GM18508 (cell line): ENCODE data around the gene S100A16.

ENCODE experiments used
- ATAC-seq: cut with Tn5 transposase; IDR thresholded peaks from one replicate; pipeline ENCODE4 v1.9.1; 2021; ENCODE audit warnings: moderate number of reproducible peaks; ENCODE audit not compliant: insufficient read depth, unreplicated experiment

The S100A16 gene

GRCh38 chr1:153617663-153618062, 4.7 kb upstream of the S100A16 start:
- ATAC-seq: no peak

GRCh38 chr1:153616917-153617311, 4.0 kb upstream of the S100A16 start:
- ATAC-seq: no peak

GRCh38 chr1:153616144-153616916, 3.4 kb upstream of the S100A16 start, which contains the start of gene S100A14:
Gene S100A14 (minus strand): TSS chr1:153616325. CDS start chr1:153615858, 467 bp downstream.
- ATAC-seq: no peak

- no peak for ATAC-seq
Observed at GRCh38 chr1:153615406-153615805, 2.5 kb upstream of the S100A16 start.

GRCh38 chr1:153614906-153615305, 2.0 kb upstream of the S100A16 start:
- no peak for ATAC-seq

GRCh38 chr1:153614189-153614900, 1.4 kb upstream of the S100A16 start:
- no peak for ATAC-seq

GRCh38 chr1:153613406-153613805, 469 bp upstream of the S100A16 start:
- ATAC-seq: no peak

GRCh38 chr1:153612111-153612754, 704 bp downstream of the S100A16 start:
- ATAC-seq: no peak

GRCh38 chr1:153611356-153611755, 1.6 kb downstream of the S100A16 start:
- no peak for ATAC-seq

- ATAC-seq: no peak
Observed at GRCh38 chr1:153610811-153611301, 2.1 kb downstream of the S100A16 start.

GRCh38 chr1:153610334-153610733, 2.6 kb downstream of the S100A16 start:
- no peak for ATAC-seq

GRCh38 chr1:153609585-153609907, 3.4 kb downstream of the S100A16 start:
- ATAC-seq: no peak

GRCh38 chr1:153608742-153609584, 4.0 kb downstream of the S100A16 start:
- no peak for ATAC-seq

- ATAC-seq: no peak
Observed at GRCh38 chr1:153608089-153608682, 4.8 kb downstream of the S100A16 start.

- no peak for ATAC-seq
Observed at GRCh38 chr1:153607381-153607780, 5.6 kb downstream of the S100A16 start.

GRCh38 chr1:153606194-153606593, 6.7 kb downstream of the S100A16 start:
- ATAC-seq: no peak

- ATAC-seq: no peak
Observed at GRCh38 chr1:153602749-153603148, 10.2 kb downstream of the S100A16 start.

- ATAC-seq: no peak
Observed at GRCh38 chr1:153599847-153600246, 13.1 kb downstream of the S100A16 start.

GRCh38 chr1:153598309-153599172, 14.4 kb downstream of the S100A16 start:
- ATAC-seq: peak; percentile 93
